HG03558 (cell line): ENCODE results near the gene CXXC1.
"Not testable (repeated sequence)": the region's sequence is repeated elsewhere in the genome, so short reads cannot be mapped to it uniquely, and the experiment has no call there.

ENCODE experiments used
- ATAC-seq: cut with Tn5 transposase; IDR thresholded peaks from one replicate; pipeline ENCODE4 v1.9.1; 2021; ENCODE audit warnings: moderate number of reproducible peaks; ENCODE audit not compliant: unreplicated experiment; ENCODE audit errors: extremely low read depth

Gene CXXC1

GRCh38 chr18:50298443-50299284 lies 11.2 kb upstream of the CXXC1 start:
- no peak for ATAC-seq

DNA sequence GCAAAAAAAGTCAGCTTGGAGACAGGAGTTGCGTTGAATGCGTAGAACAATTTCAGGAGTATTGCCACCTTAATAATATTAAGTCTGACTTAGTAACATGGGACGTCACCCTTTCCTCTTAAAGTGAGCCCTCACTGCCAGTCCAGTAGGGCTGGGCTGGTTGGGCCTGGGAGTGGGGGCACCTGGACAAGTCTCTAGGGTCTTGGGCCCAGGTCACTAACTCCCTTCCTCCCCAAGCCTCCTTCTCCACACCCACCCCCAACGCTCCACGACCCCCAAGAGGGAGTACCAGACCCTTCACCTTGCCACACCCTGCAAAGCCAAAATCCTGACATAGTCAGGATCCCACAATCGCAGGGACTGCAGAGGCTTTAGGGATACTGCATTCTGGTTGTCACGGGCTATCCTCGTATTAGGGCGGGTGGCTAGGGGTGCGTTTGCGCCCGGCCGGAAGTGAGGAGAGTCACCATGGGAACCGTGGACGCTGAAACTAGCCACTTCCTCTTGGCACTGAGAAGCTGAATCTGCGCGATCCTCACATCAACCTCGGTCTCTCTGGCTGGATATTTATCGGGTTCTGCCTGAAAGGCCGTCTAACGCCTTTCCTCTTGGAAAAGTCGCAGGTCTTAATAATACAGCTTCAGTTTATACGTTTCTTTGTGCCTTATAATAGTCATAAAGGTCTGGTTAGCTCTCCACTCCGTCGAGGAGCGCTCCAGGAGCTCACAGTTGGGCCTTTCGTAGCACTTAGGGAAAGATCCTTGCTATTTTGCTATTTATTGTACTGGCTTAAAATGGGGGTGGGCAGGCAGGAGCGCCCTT lies 10.3 kb upstream of the CXXC1 start:
- peak; percentile 98 for ATAC-seq

GRCh38 chr18:50293039-50293438 lies 5.5 kb upstream of the CXXC1 start:
- no peak for ATAC-seq

- ATAC-seq, result no peak
Measured at GRCh38 chr18:50289108-50289443, 1.6 kb upstream of the CXXC1 start.

DNA sequence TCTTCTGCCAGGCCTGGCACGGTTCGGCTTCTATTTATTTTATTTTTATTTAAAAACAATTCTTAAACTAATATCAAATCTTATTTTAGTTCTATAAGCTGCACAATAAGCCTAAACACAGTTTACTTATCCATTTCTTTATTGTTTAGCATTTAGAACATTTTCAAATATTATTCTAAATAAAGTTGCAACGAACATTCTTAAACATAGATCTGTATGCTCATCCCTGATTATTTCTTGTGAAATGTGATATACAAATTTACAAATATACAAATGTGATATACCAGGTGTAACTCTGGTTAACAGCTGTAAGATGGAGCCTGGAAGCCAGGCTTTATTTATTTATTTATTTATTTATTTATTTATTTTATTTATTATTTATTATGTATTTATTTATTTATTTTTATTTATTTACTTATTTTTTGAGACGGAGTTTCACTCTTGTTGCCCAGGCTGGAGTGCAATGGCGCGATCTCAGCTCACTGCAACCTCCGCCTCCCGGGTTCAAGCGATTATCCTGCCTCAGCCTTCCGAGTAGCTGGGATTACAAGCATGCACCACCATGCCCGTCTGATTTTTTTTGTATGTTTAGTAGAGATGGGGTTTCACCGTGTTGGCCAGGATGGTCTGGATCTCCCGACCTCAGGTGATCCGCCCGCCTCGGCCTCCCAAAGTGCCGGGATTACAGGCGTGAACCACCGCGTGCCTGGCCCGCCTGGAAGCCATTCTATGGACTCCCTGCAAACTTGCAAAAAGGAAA lies 1.0 kb upstream of the CXXC1 start:
- not testable (repeated sequence) for ATAC-seq

DNA sequence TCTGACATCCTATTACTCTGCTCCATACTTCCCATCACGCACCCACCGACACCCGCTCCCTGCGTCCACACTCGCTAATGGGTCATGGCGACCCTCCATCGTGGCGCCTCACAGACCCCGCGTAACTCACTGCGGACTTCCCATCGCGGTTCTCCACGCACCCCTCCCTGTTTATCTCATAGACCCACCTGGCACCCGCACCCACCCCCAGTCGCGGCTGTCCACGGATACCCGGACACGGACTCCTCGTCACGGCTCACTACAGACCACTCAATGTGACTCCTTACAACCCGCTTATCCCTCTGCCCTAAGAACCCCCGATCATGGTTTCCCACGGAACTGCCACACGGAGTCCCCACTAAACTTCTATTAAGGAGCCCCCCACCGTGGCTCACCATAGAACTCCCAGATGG lies 458 bp downstream of the CXXC1 start:
- ATAC-seq, result no peak

DNA sequence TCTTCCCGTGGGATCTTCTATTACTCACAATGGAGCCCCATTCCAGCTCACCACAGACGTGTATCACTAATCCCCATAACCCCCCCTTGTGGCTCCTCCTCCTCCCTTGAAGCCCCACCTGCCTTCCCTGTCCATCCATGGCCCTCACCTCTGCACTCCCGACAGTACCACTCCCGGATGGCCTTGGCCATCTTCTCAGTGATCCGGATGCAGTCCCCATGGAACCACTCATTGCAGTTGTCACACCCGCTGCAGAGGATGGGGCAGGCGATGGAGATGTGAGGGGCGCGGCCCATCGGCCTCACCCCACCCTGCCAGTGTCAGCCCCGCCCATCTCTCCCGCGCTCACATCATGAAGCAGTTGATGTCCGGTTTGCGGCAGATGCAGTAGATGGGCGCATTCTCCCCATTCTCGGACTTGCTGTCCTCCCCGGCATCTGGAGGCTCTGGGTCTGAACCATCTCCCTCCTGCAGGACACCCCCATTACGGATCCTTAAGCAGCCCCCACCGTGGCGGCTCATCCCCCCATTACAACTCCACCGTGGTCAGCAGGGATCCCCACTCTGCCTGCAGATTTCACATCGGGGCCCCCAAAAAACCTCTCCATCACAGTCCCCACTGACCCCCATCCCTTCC lies 983 bp downstream of the CXXC1 start:
- no peak for ATAC-seq

GRCh38 chr18:50285631-50286321 lies 1.7 kb downstream of the CXXC1 start:
- no peak for ATAC-seq

DNA sequence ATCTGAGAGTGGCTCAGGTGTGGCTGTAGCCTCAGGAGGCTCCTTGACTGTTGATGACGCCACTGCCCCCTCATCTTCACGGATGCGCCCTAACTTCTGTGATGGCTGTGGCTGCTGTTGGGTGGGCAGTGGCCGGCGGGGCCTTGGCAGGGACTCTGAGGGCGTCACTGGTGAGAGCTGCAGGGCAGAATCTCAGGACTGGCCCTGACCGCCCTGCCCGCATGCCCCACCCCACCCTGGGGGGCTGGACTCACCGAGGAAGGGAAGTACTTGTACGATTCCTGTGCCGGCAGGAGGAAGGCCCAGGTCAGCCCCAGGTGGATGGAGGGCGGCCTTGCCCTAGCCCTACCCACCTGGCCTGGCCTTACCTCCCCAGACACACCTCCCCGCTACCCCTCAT lies 2.4 kb downstream of the CXXC1 start:
- ATAC-seq, result no peak

DNA sequence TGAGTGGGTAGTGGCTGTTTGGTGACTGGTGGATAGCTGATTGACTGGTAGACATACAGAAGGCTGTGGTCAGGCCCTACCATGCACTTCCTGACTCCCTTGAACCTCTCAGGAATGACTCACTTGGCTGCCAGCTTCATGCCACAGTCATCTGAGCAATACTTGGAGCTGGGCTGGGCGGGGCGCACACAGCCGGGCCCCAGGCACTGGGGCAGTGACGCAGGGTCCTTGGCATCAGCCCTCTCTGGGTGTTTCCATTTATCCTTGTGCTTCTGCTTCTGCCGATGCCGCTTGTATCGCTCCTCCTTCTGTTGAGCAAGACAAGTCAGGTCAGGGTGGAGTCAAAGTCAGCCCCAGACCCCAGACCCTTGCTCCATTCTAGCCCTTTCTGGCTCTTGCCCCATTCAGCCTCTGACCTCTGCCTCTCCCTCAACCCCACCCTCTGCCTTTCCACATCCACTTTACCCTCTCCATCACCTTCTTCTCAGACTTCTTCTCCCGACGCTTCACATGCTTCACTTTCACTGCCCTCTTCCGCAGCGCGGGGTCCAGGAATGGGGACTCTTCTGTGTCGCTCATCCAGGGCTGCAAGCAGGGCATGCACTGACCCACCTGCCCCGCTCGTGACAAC lies 3.1 kb downstream of the CXXC1 start:
- no peak for ATAC-seq

- ATAC-seq, result no peak
Measured at GRCh38 chr18:50283469-50284209, 3.9 kb downstream of the CXXC1 start.

GRCh38 chr18:50282521-50283335 lies 4.8 kb downstream of the CXXC1 start:
- no peak for ATAC-seq

- ATAC-seq, result no peak
Measured at GRCh38 chr18:50281972-50282520, 5.4 kb downstream of the CXXC1 start.

GRCh38 chr18:50281295-50281971 lies 6.1 kb downstream of the CXXC1 start, which contains the start of gene MBD1:
Gene MBD1, minus strand, starts transcription at chr18:50281523. Its CDS starts 1,531 bp downstream, at chr18:50279992.
- ATAC-seq, result peak; percentile 83

DNA sequence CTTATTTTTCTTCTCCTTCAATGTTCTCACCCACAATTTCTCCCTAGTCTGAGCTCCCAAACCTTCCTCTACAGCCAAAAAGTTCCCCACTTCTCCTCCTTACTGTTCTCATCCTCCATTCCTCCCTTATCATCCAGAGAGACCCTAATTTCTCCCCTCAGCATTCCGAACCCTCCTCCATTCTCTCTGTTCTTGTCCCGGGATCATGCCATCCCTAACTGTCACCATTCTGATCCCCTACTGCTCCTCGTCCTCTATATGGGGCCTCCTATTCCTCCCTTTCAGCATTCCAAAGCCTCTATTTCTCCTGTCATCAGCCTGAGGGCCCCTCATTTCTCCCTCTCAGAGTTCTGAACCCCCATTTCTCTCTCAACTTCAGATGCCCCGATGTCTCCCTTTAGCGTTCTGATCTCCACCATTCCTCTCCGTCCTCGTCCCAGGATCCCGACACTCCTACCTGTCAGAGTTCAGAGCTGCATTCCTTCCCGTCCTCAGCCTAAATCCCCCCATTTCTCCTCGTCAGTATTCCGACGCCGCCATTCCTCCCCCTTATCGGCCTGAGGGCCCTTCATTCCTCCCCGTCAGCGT lies 6.7 kb downstream of the CXXC1 start:
- ATAC-seq, result no peak

DNA sequence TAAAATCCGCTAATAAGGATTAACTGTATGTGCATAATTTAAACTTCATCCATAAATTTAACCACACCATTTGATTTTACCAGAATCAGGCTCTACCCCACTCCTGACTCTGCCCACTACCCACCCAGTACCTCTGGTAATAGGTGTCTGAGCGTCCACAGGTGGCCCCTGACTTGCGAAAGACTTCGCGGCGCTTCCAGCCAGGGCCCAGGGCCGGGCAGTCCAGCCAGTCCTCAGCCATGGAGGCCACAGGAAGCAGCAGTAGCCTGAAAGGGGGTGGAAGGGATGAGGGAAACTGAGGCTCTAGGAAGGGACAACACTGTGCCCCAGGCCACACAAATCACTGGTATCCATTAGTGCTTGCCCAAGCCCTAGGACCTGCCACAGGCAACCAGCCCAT lies 7.7 kb downstream of the CXXC1 start:
- ATAC-seq, result no peak

DNA sequence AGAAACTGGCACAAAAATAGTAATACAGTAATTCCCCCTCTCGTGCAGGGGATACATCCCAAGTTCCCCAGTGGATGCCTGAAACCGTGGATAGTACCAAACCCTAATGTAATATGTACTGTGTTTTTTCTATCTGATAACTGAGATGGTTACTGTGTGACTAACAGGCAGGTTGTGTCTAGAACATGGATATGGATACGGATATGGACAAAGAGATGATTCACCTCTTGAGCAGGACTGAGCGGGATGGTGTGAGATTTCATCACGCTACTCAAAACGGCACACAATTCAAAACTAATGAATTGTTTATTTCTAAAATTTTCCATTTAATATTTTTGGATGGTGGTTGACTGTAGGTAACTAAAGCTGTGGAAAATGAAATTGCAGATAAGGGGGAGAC lies 9.6 kb downstream of the CXXC1 start:
- ATAC-seq, result no peak
